ENCODE results near the gene SPOPL. TPM values are rescaled to one million over a fixed set of nuclear protein-coding genes. Genes with fewer than 3 reads are reported as not detected.

The SPOPL gene
- total RNA-seq, 1 experiment from 2014 or later: 13.6 TPM

- Histone ChIP-seq H3K4me2 (ENCODE audit: insufficient read depth, insufficient read length, low read length) (no peak overlapping the region), H4K8ac (replicated peaks; ENCODE audit: insufficient read length, low read depth, low read length) (no peak overlapping the region), H3K79me1 (ENCODE audit: insufficient read depth, low read depth, low read length, poor library complexity, severe bottlenecking) (no peaks in the 10 kb centered on the region), H3K23ac (ENCODE audit: insufficient read length, low read depth, low read length) (no peak overlapping the region), H2AK5ac (ENCODE audit: insufficient read length, low read length) (no peak overlapping the region), H2BK12ac (ENCODE audit: insufficient read length, low read depth, low read length) (no peak overlapping the region), H3K56ac (ENCODE audit: insufficient read length, low read depth, low read length) (no peak overlapping the region), H3K4me1 (ENCODE audit: insufficient read depth, low read length) (no peaks in the 10 kb centered on the region), H3K23me2 (ENCODE audit: insufficient read length, low read depth, low read length, poor library complexity, severe bottlenecking) (no peaks in the 10 kb centered on the region), H2BK15ac (ENCODE audit: low read depth, low read length) (no peak overlapping the region), H2BK5ac (ENCODE audit: insufficient read length, low read length) (no peak overlapping the region), H2BK20ac (ENCODE audit: low read depth, low read length, poor library complexity, severe bottlenecking) (no peak overlapping the region), H3K9ac (ENCODE audit: extremely low read depth, insufficient read length, low read length) (no peak overlapping the region), H2AFZ (ENCODE audit: low read length) (no peak overlapping the region), H3K27ac (ENCODE audit: insufficient read length, low read depth, low read length) (no peak overlapping the region), H3K14ac (ENCODE audit: insufficient read depth, low read length) (no peak overlapping the region), H2BK120ac (ENCODE audit: low read depth, low read length, poor library complexity, severe bottlenecking) (no peak overlapping the region), H4K91ac (ENCODE audit: insufficient read length, low read depth, low read length) (no peak overlapping the region), H3K4ac (ENCODE audit: low read depth, low read length) (no peak overlapping the region), H3K18ac (ENCODE audit: insufficient read length, low read depth, low read length) (no peak overlapping the region), H4K20me1 (ENCODE audit: control insufficient read depth, insufficient read depth, insufficient read length) (no peaks in the 10 kb centered on the region), H3K27me3 (ENCODE audit: insufficient read depth, low read length) (no peaks in the 10 kb centered on the region), H3K9me3 (ENCODE audit: control insufficient read depth, low read depth, low read length) (no peaks in the 10 kb centered on the region), H3K79me2 (ENCODE audit: insufficient read depth, low read length) (no peaks in the 10 kb centered on the region), H3T11ph (ENCODE audit: low read length) (no peak overlapping the region), H4K5ac (ENCODE audit: insufficient read length, low read depth, low read length) (no peak overlapping the region)
- H3K27me3 Mint-ChIP-seq (ENCODE audit: low read depth): no peaks in the 10 kb centered on the region
- no peak overlapping the region for H3K27ac Mint-ChIP-seq
- DNase-seq: no peak
- TF ChIP-seq, protein P1, sequence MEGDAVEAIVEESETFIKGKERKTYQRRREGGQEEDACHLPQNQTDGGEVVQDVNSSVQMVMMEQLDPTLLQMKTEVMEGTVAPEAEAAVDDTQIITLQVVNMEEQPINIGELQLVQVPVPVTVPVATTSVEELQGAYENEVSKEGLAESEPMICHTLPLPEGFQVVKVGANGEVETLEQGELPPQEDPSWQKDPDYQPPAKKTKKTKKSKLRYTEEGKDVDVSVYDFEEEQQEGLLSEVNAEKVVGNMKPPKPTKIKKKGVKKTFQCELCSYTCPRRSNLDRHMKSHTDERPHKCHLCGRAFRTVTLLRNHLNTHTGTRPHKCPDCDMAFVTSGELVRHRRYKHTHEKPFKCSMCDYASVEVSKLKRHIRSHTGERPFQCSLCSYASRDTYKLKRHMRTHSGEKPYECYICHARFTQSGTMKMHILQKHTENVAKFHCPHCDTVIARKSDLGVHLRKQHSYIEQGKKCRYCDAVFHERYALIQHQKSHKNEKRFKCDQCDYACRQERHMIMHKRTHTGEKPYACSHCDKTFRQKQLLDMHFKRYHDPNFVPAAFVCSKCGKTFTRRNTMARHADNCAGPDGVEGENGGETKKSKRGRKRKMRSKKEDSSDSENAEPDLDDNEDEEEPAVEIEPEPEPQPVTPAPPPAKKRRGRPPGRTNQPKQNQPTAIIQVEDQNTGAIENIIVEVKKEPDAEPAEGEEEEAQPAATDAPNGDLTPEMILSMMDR (conservative IDR thresholded peaks at IDR 0.05): no peak
- H3K36me3 Mint-ChIP-seq (ENCODE audit: insufficient read depth in 1 of 3, low read depth in 3 of 3): no peaks in the 10 kb centered on the region
- H3K4me1 Mint-ChIP-seq: no peaks in the 10 kb centered on the region
- no CpG with 5 or more reads among the region's 5 CpGs for WGBS (ENCODE audit: extremely low coverage, insufficient read length, low lambda C conversion rate)
- H3K4me3 Mint-ChIP-seq: no peak overlapping the region
- no peaks in the 10 kb centered on the region; a peak in 1 of 5 replicates for H3K9me3 Mint-ChIP-seq
These were observed 30.6 kb upstream of the SPOPL start for GRCh38 chr2:138470941-138471340.
